ENCODE data around the gene HADHB. TPM values are rescaled to one million over a fixed set of nuclear protein-coding genes. Genes with fewer than 3 reads are reported as not detected.

Gene HADHB
- total and polyA plus RNA-seq, 2 of the 13 experiments (the other 11 are each of a cell fraction or from before 2014, with no cell fraction given) = 112 to 238 TPM

GRCh38 chr2:26230806-26231205 is 13.9 kb upstream of the HADHB start:
- H3K27me3 ChIP-seq (ENCODE audit: control insufficient read depth in 1 of 2, insufficient read depth in 2 of 2, low read length in 2 of 2) = no peaks in the 10 kb centered on the region
- no peaks in the 10 kb centered on the region for H3K79me2 ChIP-seq (ENCODE audit: insufficient read depth, low read length)
- CTCF ChIA-PET (ENCODE audit: low intra/inter-chr PET ratio, low total read pairs) = no interaction called here
- no peak overlapping the region for H2AFZ ChIP-seq (ENCODE audit: low read length)
- H3K9ac ChIP-seq (ENCODE audit: insufficient read depth, low read depth, low read length) = no peak overlapping the region
- intact Hi-C loops (cut with micrococcal nuclease; ENCODE audit: unreplicated experiment) (no loop called here), in situ Hi-C loops (cut with HindIII; ENCODE audit: extremely low pct_ligation_motif_present, low pct_unique_long_range_greater_than_20kb) (loop anchor here (10.0 kb wide), 1 partner anchor 234 kb away; no protein-coding TSS in a partner anchor)
- no peak overlapping the region for H3K4me3 ChIP-seq (replicated peaks in 1 of 3; ENCODE audit: insufficient read depth in 1 of 3, low read depth in 2 of 3, low read length in 3 of 3)
- no TSS peak for BruUV-seq (replicated peaks)
- FAIRE-seq (no peak), ATAC-seq (no peak), DNase-seq (ENCODE audit: low spot score) (no peak)
- no peaks in the 10 kb centered on the region for H4K20me1 ChIP-seq (ENCODE audit: insufficient read depth, low read length)
- TF ChIP-seq CC2D1A (CRISPR knock-in tag; IDR thresholded peaks at IDR 0.05) = no peak
- no peak for TF ChIP-seq ZNF501 (CRISPR knock-in tag; IDR thresholded peaks at IDR 0.05)
- TF ChIP-seq KDM6A (CRISPR knock-in tag; IDR thresholded peaks at IDR 0.05; ENCODE audit: low read depth) = no peak
- no peak for TF ChIP-seq ZNF354B (CRISPR knock-in tag; IDR thresholded peaks at IDR 0.05)
- no peak for TF ChIP-seq SRF (IDR thresholded peaks at IDR 0.05; ENCODE audit: low read depth, low read length)
- TF ChIP-seq CAMTA2 (CRISPR knock-in tag; IDR thresholded peaks at IDR 0.05; ENCODE audit: borderline replicate concordance) = no peak
- no peak for TF ChIP-seq CEBPB (IDR thresholded peaks at IDR 0.05; ENCODE audit: borderline replicate concordance, low read depth, low read length)
- no peak for TF ChIP-seq ZNF576 (CRISPR knock-in tag; IDR thresholded peaks at IDR 0.05)
- TF ChIP-seq CENPT (CRISPR knock-in tag; IDR thresholded peaks at IDR 0.05; ENCODE audit: low read depth) = no peak
- no peak for TF ChIP-seq AGO2 (optimal IDR thresholded peaks at IDR 0.05; ENCODE audit: low read depth, low read length)
- no peak for TF ChIP-seq LBX2 (CRISPR knock-in tag; IDR thresholded peaks at IDR 0.05; ENCODE audit: borderline replicate concordance)
- H3K9me3 ChIP-seq (ENCODE audit: low read length) = no peaks in the 10 kb centered on the region
- no peak overlapping the region for H3K27ac ChIP-seq (ENCODE audit: extremely low read length, insufficient read depth, low read length)
- 96% methylated on average over 2 of the region's 2 CpGs for WGBS (ENCODE audit: low lambda C conversion rate)
- H3K4me2 ChIP-seq (ENCODE audit: low read depth, low read length) = no peak overlapping the region
- POLR2A ChIA-PET = no interaction called here
- H3K36me3 ChIP-seq (replicated peaks in 1 of 2; ENCODE audit: control insufficient read depth in 1 of 2, insufficient read depth in 2 of 2, low read length in 2 of 2) = peaks cover 24 to 93% of the 10 kb centered on the region in 2 experiments
- H3K4me1 ChIP-seq (ENCODE audit: insufficient read depth, low read length) = no peaks in the 10 kb centered on the region
